ENCODE results near the gene ATP5F1A.

Gene ATP5F1A

DNA sequence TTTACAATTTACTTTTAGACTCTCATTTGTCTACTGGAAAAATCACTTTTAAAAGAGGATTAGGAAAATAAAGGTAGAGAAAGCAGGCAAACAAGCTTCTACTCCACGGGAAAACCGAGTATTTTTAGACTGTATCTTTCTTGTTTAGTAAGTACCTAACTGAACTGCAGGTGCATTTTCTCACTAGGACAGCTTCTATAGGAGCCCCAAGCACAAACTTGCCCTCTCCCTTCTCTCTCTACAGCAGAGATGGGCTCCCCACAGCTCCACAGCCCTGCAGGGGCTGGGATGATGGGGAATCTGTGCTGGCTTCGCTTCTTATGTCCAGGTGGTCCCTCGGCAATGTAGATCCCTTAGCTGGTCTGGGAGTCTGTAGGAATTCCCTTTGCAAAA is 42.3 kb downstream of the ATP5F1A start:
- Mint-ChIP-seq H3K27me3 (ENCODE audit: low read depth) (no peaks in the 10 kb centered on the region), H3K4me1 (peaks cover 10% of the 10 kb centered on the region), H3K36me3 (ENCODE audit: low read depth) (no peaks in the 10 kb centered on the region), H3K9me3 (no peaks in the 10 kb centered on the region), H3K27ac (no peak overlapping the region), H3K4me3 (no peak overlapping the region)
- TF ChIP-seq, protein P1, sequence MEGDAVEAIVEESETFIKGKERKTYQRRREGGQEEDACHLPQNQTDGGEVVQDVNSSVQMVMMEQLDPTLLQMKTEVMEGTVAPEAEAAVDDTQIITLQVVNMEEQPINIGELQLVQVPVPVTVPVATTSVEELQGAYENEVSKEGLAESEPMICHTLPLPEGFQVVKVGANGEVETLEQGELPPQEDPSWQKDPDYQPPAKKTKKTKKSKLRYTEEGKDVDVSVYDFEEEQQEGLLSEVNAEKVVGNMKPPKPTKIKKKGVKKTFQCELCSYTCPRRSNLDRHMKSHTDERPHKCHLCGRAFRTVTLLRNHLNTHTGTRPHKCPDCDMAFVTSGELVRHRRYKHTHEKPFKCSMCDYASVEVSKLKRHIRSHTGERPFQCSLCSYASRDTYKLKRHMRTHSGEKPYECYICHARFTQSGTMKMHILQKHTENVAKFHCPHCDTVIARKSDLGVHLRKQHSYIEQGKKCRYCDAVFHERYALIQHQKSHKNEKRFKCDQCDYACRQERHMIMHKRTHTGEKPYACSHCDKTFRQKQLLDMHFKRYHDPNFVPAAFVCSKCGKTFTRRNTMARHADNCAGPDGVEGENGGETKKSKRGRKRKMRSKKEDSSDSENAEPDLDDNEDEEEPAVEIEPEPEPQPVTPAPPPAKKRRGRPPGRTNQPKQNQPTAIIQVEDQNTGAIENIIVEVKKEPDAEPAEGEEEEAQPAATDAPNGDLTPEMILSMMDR (IDR thresholded peaks at IDR 0.05; ENCODE audit: unreplicated experiment in 3 of 3): no peak

DNA sequence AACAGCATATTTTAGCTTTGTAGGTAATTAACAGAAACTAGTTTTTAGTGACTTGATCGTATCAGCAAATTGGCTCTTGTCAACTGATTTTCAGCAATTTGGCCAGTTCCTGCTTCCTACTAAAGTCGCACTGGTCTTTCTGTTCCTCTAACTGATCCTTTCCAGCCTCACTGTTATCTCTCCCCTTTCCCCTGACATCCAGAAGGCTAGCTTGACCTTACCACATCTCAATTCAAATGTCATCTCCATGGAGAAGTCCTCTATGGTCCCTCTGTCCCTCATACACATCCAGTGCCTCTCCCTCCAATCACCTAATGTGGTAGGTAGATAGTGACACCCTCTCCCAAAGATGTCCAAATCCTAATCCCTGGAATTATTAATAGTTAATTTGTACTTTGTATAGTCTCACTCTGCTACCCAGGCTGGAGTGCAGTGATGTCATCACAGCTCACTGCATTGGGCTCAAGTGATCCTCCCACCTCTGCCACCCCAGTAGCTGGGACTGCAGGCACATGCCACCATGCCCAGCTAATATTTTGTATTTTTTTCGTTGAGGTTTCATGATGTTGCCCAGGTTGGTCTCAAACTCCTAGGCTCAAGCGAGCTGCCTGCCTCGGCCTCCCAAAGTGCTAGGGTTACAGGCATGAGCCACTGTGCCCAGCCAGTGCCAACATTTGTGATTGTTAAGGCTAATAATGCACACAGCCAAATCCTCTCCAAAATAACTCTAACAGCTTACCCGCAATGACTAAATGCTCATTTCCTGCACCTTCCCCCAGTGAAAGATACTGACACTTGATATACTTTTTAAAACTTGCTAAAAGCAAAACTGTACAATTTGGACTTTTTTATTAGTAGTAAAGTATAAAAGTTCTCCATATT is 42.9 kb downstream of the ATP5F1A start:
- Mint-ChIP-seq H3K9me3 (no peaks in the 10 kb centered on the region), H3K27me3 (ENCODE audit: low read depth) (no peaks in the 10 kb centered on the region), H3K27ac (peak overlapping the region in 1 of 3 experiments; percentile 7), H3K4me3 (no peak overlapping the region), H3K36me3 (ENCODE audit: low read depth) (no peaks in the 10 kb centered on the region), H3K4me1 (peaks cover 10% of the 10 kb centered on the region)
- TF ChIP-seq, protein P1 (IDR thresholded peaks at IDR 0.05; ENCODE audit: unreplicated experiment in 3 of 3): no peak

DNA sequence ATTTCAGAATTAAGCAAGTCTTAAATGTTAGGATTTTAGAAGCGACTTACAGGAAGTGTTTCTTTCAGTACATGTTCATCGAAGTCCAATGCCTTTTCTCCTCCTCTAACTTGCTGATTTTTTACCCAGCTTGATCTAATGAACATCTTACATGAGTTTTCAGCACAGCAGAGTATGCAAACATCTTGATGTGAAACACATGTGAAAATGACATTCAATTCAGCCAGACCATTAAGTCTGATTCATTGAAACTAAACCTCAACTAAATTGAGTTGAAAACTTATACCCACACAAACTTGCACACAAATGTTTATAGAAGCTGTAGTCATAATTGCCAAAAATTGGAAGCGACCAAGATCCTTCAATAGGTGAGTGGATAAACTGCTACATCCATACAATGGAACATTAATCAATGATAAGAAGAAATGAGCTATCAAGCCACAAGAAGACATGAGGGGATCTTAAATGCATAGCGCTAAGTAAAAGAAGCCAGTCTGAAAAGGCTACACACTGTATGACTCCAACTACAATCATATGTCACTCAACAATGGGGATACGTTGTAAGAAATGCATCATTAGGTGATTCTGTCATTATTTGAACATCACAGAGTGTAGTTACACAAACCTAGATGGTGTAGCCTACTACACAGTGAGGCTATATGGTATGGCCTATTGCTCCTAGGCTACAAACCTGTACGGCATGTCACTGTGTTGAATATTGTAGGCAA is 44.6 kb downstream of the ATP5F1A start:
- TF ChIP-seq, protein P1 (IDR thresholded peaks at IDR 0.05; ENCODE audit: unreplicated experiment in 3 of 3): no peak
- no peaks in the 10 kb centered on the region for H3K27me3 Mint-ChIP-seq (ENCODE audit: low read depth)
- peaks cover 10% of the 10 kb centered on the region for H3K4me1 Mint-ChIP-seq
- H3K27ac Mint-ChIP-seq: peak overlapping the region in 1 of 3 experiments; percentile 95
- H3K4me3 Mint-ChIP-seq: no peak overlapping the region
- no peaks in the 10 kb centered on the region for H3K36me3 Mint-ChIP-seq (ENCODE audit: low read depth)
- H3K9me3 Mint-ChIP-seq: no peaks in the 10 kb centered on the region

DNA sequence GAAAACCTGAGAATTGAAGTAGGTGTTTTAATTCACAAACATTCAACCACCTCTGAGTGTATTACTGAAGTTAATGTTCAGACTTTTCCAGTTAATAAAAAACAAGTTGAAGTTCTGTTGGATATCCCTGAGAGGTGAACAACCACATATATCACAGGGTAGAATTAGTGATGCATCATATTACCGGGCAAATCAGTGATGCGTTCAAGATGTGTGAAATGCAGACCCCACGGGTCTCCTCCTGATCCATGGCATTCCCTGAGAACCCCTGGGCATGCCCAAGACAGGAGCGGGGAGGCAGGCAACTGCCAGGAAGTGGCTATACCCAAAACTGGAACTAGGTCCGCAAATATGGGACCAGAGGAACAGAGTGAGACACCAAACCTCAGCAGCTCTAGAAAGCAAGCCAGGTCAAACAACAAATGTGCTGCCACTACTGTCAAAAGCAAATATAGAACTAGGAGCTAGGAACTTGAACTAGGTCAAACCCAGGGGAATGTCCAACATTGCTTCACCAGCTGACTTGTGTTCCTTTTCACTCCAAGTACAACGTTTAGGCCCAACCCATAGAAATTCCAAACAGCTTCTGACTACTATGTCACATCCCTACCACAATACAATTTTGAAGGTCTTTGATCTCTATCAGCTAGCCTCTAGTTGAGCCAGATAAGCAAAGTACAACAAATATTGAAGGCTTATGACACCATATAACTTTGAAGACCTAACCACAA is 46.2 kb downstream of the ATP5F1A start:
- TF ChIP-seq, protein P1 (IDR thresholded peaks at IDR 0.05; ENCODE audit: unreplicated experiment in 3 of 3): no peak
- Mint-ChIP-seq H3K9me3 (no peaks in the 10 kb centered on the region), H3K4me3 (no peak overlapping the region), H3K27ac (peak overlapping the region; percentile 65 to 95 (median 89)), H3K27me3 (ENCODE audit: low read depth) (no peaks in the 10 kb centered on the region), H3K36me3 (ENCODE audit: low read depth) (no peaks in the 10 kb centered on the region), H3K4me1 (peaks cover 10% of the 10 kb centered on the region)

DNA sequence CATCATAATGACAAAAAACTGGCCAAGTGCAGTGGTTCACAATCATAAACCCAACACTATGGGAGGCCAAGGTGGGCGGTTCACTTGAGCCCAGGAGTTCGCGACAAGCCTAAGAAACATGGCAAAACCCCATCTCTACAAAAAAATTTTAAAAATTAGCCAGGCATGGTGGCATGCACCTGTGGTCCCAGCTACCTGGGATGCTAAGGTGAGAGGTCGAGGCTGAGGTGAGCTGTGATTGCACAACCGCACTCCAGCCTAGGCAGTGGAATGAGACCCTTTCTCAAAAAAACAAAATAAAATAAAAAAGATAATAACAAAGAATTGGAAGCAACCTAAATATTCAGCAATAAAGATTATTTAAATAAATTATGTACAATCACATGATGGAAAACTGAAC is 47.8 kb downstream of the ATP5F1A start:
- TF ChIP-seq, protein P1 (IDR thresholded peaks at IDR 0.05; ENCODE audit: unreplicated experiment in 3 of 3): no peak
- Mint-ChIP-seq H3K27ac (no peak overlapping the region), H3K4me3 (no peak overlapping the region), H3K4me1 (peaks cover 10% of the 10 kb centered on the region), H3K9me3 (no peaks in the 10 kb centered on the region), H3K27me3 (ENCODE audit: low read depth) (no peaks in the 10 kb centered on the region), H3K36me3 (ENCODE audit: low read depth) (no peaks in the 10 kb centered on the region)

Data from nephron (organoid).